Measurements from ENCODE around the gene PARS2.
"Not testable (repeated sequence)": the region's sequence is repeated elsewhere in the genome, so short reads cannot be mapped to it uniquely, and the experiment has no call there.

PARS2 gene

GRCh38 chr1:54800041-54800898 lies 35.9 kb upstream of the PARS2 start:
- no peak for DNase-seq (ENCODE audit: low read depth)

GRCh38 chr1:54798769-54799641 lies 34.7 kb upstream of the PARS2 start:
- no peak for DNase-seq (ENCODE audit: low read depth)

- DNase-seq (ENCODE audit: low read depth): no peak
Observed at GRCh38 chr1:54798206-54798605, 33.9 kb upstream of the PARS2 start.

- DNase-seq (ENCODE audit: low read depth): no peak
Observed at GRCh38 chr1:54796902-54797301, 32.6 kb upstream of the PARS2 start.

GRCh38 chr1:54795841-54796468 lies 31.6 kb upstream of the PARS2 start:
- no peak for DNase-seq (ENCODE audit: low read depth)

GRCh38 chr1:54795356-54795665 lies 31.0 kb upstream of the PARS2 start:
- DNase-seq (ENCODE audit: low read depth): no peak

- DNase-seq (ENCODE audit: low read depth): no peak
Observed at GRCh38 chr1:54794451-54795355, 30.4 kb upstream of the PARS2 start.

- DNase-seq (ENCODE audit: low read depth): no peak
Observed at GRCh38 chr1:54792686-54793282, 28.5 kb upstream of the PARS2 start.

- no peak for DNase-seq (ENCODE audit: low read depth)
Observed at GRCh38 chr1:54791880-54792522, 27.7 kb upstream of the PARS2 start.

GRCh38 chr1:54788459-54788858 lies 24.1 kb upstream of the PARS2 start:
- no peak for DNase-seq (ENCODE audit: low read depth)

- DNase-seq (ENCODE audit: low read depth): no peak
Observed at GRCh38 chr1:54787604-54788003, 23.3 kb upstream of the PARS2 start.

GRCh38 chr1:54786778-54787177 lies 22.5 kb upstream of the PARS2 start:
- no peak for DNase-seq (ENCODE audit: low read depth)

GRCh38 chr1:54784066-54784465 lies 19.7 kb upstream of the PARS2 start:
- no peak for DNase-seq (ENCODE audit: low read depth)

- DNase-seq (ENCODE audit: low read depth): no peak
Observed at GRCh38 chr1:54782588-54782987, 18.3 kb upstream of the PARS2 start.

GRCh38 chr1:54782156-54782555 lies 17.8 kb upstream of the PARS2 start:
- no peak for DNase-seq (ENCODE audit: low read depth)

GRCh38 chr1:54781023-54781723 lies 16.9 kb upstream of the PARS2 start:
- no peak for DNase-seq (ENCODE audit: low read depth)

- no peak for DNase-seq (ENCODE audit: low read depth)
Observed at GRCh38 chr1:54777431-54777830, 13.1 kb upstream of the PARS2 start.

GRCh38 chr1:54777011-54777410 lies 12.7 kb upstream of the PARS2 start:
- DNase-seq (ENCODE audit: low read depth): no peak

- not testable (repeated sequence) for DNase-seq (ENCODE audit: low read depth)
Observed at GRCh38 chr1:54775828-54776721, 11.8 kb upstream of the PARS2 start.

Measured in stromal cell of bone marrow (primary cell).